Measurements from ENCODE around the gene APBB1IP. TPM values are rescaled to one million over a fixed set of nuclear protein-coding genes. Genes with fewer than 3 reads are reported as not detected.

APBB1IP gene
- total and polyA plus RNA-seq, 8 donors, result 1.2 to 4.7 (median 3.2) TPM; not detected in 1

DNA sequence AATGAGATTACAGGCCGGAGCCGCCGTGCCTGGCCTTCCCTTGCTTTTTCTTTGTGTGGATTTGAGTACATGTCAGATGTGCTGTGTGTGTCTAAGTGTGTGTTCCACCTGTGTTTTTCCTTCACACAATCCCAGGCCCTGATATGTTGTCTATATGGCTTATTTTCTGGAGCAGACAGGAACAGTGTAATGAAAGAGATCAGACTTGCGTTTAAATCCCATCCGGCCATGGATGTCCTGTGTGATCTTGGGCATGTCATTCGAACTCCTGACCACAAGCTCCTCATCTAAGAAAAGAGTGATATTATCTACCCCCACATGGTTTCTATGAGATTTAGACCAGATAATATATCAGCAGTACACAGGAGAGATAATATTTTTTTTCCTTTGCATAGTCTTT, 37.2 kb downstream of the APBB1IP start:
- peaks cover 0 to 6% (median 0%) of the 10 kb centered on the region in 4 donors for H3K4me1 ChIP-seq
- DNase-seq, result no peak
- 63 to 83% (median 64%) methylated on average over 6 of the region's 6 CpGs for WGBS, 5 donors
- intact Hi-C loops (cut with DNase I; ENCODE audit: low total_unique reads), result no loop called here
- TF ChIP-seq EP300 (IDR thresholded peaks at IDR 0.05) (no peak), POLR2A (IDR thresholded peaks at IDR 0.05) (no peak), POLR2AphosphoS5 (IDR thresholded peaks at IDR 0.05) (no peak)
- TF ChIP-seq, protein P1, sequence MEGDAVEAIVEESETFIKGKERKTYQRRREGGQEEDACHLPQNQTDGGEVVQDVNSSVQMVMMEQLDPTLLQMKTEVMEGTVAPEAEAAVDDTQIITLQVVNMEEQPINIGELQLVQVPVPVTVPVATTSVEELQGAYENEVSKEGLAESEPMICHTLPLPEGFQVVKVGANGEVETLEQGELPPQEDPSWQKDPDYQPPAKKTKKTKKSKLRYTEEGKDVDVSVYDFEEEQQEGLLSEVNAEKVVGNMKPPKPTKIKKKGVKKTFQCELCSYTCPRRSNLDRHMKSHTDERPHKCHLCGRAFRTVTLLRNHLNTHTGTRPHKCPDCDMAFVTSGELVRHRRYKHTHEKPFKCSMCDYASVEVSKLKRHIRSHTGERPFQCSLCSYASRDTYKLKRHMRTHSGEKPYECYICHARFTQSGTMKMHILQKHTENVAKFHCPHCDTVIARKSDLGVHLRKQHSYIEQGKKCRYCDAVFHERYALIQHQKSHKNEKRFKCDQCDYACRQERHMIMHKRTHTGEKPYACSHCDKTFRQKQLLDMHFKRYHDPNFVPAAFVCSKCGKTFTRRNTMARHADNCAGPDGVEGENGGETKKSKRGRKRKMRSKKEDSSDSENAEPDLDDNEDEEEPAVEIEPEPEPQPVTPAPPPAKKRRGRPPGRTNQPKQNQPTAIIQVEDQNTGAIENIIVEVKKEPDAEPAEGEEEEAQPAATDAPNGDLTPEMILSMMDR (IDR thresholded peaks at IDR 0.05), result no peak
- no peaks in the 10 kb centered on the region for H3K9me3 ChIP-seq
- H3K36me3 ChIP-seq, result no peaks in the 10 kb centered on the region
- H3K27ac ChIP-seq, result peak overlapping the region in 3 of 5 donors; percentile 16 to 42 (median 38)
- no peak overlapping the region for H3K4me3 ChIP-seq
- H3K27me3 ChIP-seq, result no peaks in the 10 kb centered on the region

DNA sequence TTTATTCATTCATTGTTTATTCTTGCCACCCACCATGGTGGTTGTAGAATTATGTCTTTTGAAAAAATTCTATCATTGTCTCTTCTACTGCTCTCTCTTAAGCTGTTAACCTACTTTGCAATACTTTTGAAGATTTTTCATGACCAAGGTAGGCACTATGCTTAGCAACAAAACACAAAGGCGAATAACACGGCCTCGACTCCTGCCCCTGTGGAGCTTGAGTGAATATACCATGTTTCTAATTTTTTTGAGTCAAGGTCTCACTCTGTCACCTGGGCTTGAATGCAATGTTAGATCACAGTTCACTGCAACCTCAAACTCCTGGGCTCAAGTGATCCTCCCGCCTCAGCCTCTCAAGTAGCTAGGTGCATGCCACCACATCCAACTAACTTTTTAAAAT, 39.4 kb downstream of the APBB1IP start:
- no peak overlapping the region for H3K27ac ChIP-seq
- WGBS, 5 donors, result 96 to 99% (median 98%) methylated on average over 4 of the region's 4 CpGs
- DNase-seq, result no peak

DNA sequence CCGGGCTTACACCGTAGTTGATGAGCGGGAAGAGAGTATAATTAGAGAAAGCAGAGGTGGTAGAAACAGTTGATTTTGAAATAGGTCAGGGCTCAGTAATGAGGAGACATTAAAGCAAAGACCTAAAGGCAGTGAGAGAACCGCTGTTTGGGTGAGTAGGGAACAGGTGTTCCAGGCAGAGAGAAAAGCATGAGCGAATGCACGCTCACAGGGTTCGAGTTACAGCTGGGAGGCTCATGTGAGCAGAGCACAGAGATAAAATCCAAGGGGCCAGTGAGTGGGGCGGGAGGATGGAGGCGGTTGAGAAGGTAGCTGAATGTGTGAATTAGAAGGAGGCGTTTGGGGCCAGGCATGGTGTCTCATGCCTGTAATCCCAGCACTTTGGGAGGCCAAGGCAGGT, 39.9 kb downstream of the APBB1IP start:
- H3K36me3 ChIP-seq, result no peaks in the 10 kb centered on the region
- H3K9me3 ChIP-seq, result no peaks in the 10 kb centered on the region
- intact Hi-C loops (cut with DNase I; ENCODE audit: low total_unique reads), result no loop called here
- H3K4me3 ChIP-seq, result no peak overlapping the region
- no peak for DNase-seq
- no peaks in the 10 kb centered on the region for H3K27me3 ChIP-seq
- 81 to 94% (median 90%) methylated on average over 10 of the region's 10 CpGs for WGBS, 5 donors
- peaks cover 0 to 14% (median 0%) of the 10 kb centered on the region in 4 donors for H3K4me1 ChIP-seq
- no peak for TF ChIP-seq EP300 (IDR thresholded peaks at IDR 0.05)
- TF ChIP-seq, protein P1 (IDR thresholded peaks at IDR 0.05), result no peak
- no peak for TF ChIP-seq POLR2A (IDR thresholded peaks at IDR 0.05)
- no peak for TF ChIP-seq POLR2AphosphoS5 (IDR thresholded peaks at IDR 0.05)
- H3K27ac ChIP-seq, result peak overlapping the region in 1 of 5 donors; percentile 46

More for the DNA sequence above, 39.4 kb downstream of the APBB1IP start:
- TF ChIP-seq EP300 (IDR thresholded peaks at IDR 0.05) (no peak), POLR2A (IDR thresholded peaks at IDR 0.05) (no peak), POLR2AphosphoS5 (IDR thresholded peaks at IDR 0.05) (no peak)
- TF ChIP-seq, protein P1 (IDR thresholded peaks at IDR 0.05), result no peak
- no peaks in the 10 kb centered on the region for H3K27me3 ChIP-seq
- H3K4me3 ChIP-seq, result no peak overlapping the region
- intact Hi-C loops (cut with DNase I; ENCODE audit: low total_unique reads), result no loop called here
- no peaks in the 10 kb centered on the region for H3K36me3 ChIP-seq
- no peaks in the 10 kb centered on the region for H3K9me3 ChIP-seq
- peaks cover 0 to 14% (median 0%) of the 10 kb centered on the region in 4 donors for H3K4me1 ChIP-seq

DNA sequence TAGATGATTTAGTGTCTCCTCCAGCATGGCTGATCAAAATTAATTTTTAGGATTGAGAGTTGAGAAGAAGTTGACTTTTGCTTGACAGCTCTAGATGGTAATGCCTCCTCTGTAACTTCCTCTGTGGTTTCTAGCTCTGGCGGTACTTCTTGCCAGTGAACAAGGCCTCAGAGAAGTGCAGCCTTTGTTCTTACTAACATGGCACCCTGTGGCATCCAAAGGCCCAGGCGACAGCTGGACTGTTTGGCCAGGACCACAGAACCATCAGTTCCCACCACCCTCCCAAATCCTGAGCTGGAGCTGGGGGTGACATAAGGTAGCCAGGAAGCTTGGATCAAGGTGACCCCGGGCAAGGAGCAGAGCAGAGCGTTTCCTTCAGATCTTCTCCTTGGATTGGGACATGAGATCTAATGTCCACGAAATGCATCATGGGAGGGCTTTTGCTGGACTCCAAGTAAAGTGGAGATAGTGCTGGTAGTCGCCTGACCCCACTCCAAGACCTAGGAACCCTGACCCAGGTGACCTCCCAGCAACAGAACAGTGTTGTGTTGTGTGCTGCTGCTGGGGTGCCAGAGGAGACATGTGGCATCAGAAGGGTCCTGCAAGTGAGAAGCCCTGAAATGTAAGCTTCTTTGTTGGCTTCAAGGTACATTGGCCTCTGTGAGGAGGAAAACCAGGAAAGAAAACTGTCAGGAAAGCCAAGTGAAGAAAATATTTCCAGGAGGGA, 41.8 kb downstream of the APBB1IP start:
- H3K9me3 ChIP-seq, result no peaks in the 10 kb centered on the region
- H3K36me3 ChIP-seq, result no peaks in the 10 kb centered on the region
- intact Hi-C loops (cut with DNase I; ENCODE audit: low total_unique reads), result no loop called here
- no peaks in the 10 kb centered on the region for H3K27me3 ChIP-seq
- no peak overlapping the region for H3K4me3 ChIP-seq
- H3K27ac ChIP-seq, result peak overlapping the region in 3 of 5 donors; percentile 26 to 73 (median 44)
- peaks cover 0 to 16% (median under 1%) of the 10 kb centered on the region in 4 donors for H3K4me1 ChIP-seq
- TF ChIP-seq POLR2A (IDR thresholded peaks at IDR 0.05) (no peak), EP300 (IDR thresholded peaks at IDR 0.05) (no peak), POLR2AphosphoS5 (IDR thresholded peaks at IDR 0.05) (no peak)
- TF ChIP-seq, protein P1 (IDR thresholded peaks at IDR 0.05), result no peak
- DNase-seq, result peak in 1 of 2 donors; percentile 48
- 68 to 90% (median 85%) methylated on average over 6 of the region's 6 CpGs for WGBS, 5 donors

Data from stomach (tissue), 9 donors.